ENCODE results near the gene FRMPD1. TPM values are rescaled to one million over a fixed set of nuclear protein-coding genes. Genes with fewer than 3 reads are reported as not detected.
A peak's percentile ranks its signal among the peaks of the same experiment; 100 is the strongest.

FRMPD1 gene
- total and polyA plus RNA-seq, 2 of the 13 experiments (the other 11 are each of a cell fraction or from before 2014, with no cell fraction given), result not detected

DNA sequence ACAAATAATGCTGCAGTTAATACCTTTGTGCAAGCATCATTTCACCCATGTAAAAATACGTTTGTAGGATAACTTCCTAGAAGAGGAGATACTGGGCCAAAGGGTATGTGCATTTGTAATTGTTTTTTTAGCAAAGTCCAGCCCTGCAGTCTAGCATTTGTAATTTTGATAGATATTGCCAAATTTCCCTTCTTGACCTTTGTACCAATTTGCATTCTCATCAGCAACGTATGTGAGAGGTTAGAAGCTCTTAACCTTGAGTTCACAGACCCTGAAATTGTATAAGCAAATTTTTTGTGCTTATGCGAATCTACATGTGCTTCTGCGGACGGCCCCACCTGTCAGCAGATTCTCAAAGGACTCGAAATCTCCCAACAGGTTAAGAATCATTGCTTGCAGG, 39.7 kb upstream of the FRMPD1 start:
- H3K27ac ChIP-seq (ENCODE audit: extremely low read length, insufficient read depth, low read length), result no peak overlapping the region
- H3K27me3 ChIP-seq (ENCODE audit: control insufficient read depth in 1 of 2, insufficient read depth in 2 of 2, low read length in 2 of 2), result peaks cover 0 to 23% of the 10 kb centered on the region in 2 experiments; a peak in 3 of 5 replicates
- no peaks in the 10 kb centered on the region for H3K4me1 ChIP-seq (ENCODE audit: insufficient read depth, low read length)
- H2AFZ ChIP-seq (ENCODE audit: low read length), result no peak overlapping the region
- no TSS peak for BruUV-seq (replicated peaks)
- H3K4me3 ChIP-seq (replicated peaks in 1 of 3; ENCODE audit: insufficient read depth in 1 of 3, low read depth in 2 of 3, low read length in 3 of 3), result no peak overlapping the region
- H3K4me2 ChIP-seq (ENCODE audit: low read depth, low read length), result no peak overlapping the region
- WGBS (ENCODE audit: low lambda C conversion rate), result 12% methylated on average over 6 of the region's 6 CpGs
- CTCF ChIA-PET (ENCODE audit: low intra/inter-chr PET ratio, low total read pairs), result no interaction called here
- FAIRE-seq (no peak), ATAC-seq (no peak), DNase-seq (ENCODE audit: low spot score) (no peak)
- H3K79me2 ChIP-seq (ENCODE audit: insufficient read depth, low read length), result no peaks in the 10 kb centered on the region
- TF ChIP-seq MTA1 (CRISPR knock-in tag; IDR thresholded peaks at IDR 0.05; ENCODE audit: borderline replicate concordance), result no peak
- TF ChIP-seq, protein P1, sequence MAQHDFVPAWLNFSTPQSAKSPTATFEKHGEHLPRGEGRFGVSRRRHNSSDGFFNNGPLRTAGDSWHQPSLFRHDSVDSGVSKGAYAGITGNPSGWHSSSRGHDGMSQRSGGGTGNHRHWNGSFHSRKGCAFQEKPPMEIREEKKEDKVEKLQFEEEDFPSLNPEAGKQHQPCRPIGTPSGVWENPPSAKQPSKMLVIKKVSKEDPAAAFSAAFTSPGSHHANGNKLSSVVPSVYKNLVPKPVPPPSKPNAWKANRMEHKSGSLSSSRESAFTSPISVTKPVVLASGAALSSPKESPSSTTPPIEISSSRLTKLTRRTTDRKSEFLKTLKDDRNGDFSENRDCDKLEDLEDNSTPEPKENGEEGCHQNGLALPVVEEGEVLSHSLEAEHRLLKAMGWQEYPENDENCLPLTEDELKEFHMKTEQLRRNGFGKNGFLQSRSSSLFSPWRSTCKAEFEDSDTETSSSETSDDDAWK (CRISPR knock-in tag; IDR thresholded peaks at IDR 0.05), result no peak
- TF ChIP-seq RXRA (CRISPR knock-in tag; IDR thresholded peaks at IDR 0.05), result no peak
- TF ChIP-seq, protein P2, sequence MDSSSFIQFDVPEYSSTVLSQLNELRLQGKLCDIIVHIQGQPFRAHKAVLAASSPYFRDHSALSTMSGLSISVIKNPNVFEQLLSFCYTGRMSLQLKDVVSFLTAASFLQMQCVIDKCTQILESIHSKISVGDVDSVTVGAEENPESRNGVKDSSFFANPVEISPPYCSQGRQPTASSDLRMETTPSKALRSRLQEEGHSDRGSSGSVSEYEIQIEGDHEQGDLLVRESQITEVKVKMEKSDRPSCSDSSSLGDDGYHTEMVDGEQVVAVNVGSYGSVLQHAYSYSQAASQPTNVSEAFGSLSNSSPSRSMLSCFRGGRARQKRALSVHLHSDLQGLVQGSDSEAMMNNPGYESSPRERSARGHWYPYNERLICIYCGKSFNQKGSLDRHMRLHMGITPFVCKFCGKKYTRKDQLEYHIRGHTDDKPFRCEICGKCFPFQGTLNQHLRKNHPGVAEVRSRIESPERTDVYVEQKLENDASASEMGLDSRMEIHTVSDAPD (CRISPR knock-in tag; IDR thresholded peaks at IDR 0.05), result no peak
- TF ChIP-seq, protein P3, sequence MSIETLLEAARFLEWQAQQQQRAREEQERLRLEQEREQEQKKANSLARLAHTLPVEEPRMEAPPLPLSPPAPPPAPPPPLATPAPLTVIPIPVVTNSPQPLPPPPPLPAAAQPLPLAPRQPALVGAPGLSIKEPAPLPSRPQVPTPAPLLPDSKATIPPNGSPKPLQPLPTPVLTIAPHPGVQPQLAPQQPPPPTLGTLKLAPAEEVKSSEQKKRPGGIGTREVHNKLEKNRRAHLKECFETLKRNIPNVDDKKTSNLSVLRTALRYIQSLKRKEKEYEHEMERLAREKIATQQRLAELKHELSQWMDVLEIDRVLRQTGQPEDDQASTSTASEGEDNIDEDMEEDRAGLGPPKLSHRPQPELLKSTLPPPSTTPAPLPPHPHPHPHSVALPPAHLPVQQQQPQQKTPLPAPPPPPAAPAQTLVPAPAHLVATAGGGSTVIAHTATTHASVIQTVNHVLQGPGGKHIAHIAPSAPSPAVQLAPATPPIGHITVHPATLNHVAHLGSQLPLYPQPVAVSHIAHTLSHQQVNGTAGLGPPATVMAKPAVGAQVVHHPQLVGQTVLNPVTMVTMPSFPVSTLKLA (IDR thresholded peaks at IDR 0.05), result 0 out of 2 replicates have a peak, but pooled peaks have one; percentile 11
- TF ChIP-seq ZNF766 (CRISPR knock-in tag; IDR thresholded peaks at IDR 0.05; ENCODE audit: borderline replicate concordance), result no peak
- TF ChIP-seq, protein P4, sequence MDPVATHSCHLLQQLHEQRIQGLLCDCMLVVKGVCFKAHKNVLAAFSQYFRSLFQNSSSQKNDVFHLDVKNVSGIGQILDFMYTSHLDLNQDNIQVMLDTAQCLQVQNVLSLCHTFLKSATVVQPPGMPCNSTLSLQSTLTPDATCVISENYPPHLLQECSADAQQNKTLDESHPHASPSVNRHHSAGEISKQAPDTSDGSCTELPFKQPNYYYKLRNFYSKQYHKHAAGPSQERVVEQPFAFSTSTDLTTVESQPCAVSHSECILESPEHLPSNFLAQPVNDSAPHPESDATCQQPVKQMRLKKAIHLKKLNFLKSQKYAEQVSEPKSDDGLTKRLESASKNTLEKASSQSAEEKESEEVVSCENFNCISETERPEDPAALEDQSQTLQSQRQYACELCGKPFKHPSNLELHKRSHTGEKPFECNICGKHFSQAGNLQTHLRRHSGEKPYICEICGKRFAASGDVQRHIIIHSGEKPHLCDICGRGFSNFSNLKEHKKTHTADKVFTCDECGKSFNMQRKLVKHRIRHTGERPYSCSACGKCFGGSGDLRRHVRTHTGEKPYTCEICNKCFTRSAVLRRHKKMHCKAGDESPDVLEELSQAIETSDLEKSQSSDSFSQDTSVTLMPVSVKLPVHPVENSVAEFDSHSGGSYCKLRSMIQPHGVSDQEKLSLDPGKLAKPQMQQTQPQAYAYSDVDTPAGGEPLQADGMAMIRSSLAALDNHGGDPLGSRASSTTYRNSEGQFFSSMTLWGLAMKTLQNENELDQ (CRISPR knock-in tag; IDR thresholded peaks at IDR 0.05; ENCODE audit: borderline replicate concordance), result no peak
- no peaks in the 10 kb centered on the region for H4K20me1 ChIP-seq (ENCODE audit: insufficient read depth, low read length)
- H3K9ac ChIP-seq (ENCODE audit: insufficient read depth, low read depth, low read length), result no peak overlapping the region
- POLR2A ChIA-PET, result no interaction called here
- intact Hi-C loops (cut with micrococcal nuclease; ENCODE audit: unreplicated experiment) (no loop called here), in situ Hi-C loops (cut with HindIII; ENCODE audit: extremely low pct_ligation_motif_present, low pct_unique_long_range_greater_than_20kb) (no loop called here)
- H3K9me3 ChIP-seq (ENCODE audit: low read length), result no peaks in the 10 kb centered on the region
- H3K36me3 ChIP-seq (replicated peaks in 1 of 2; ENCODE audit: control insufficient read depth in 1 of 2, insufficient read depth in 2 of 2, low read length in 2 of 2), result no peaks in the 10 kb centered on the region

Data from HepG2 (cell line).